ENCODE measurements around the gene MED13.

MED13 gene

DNA sequence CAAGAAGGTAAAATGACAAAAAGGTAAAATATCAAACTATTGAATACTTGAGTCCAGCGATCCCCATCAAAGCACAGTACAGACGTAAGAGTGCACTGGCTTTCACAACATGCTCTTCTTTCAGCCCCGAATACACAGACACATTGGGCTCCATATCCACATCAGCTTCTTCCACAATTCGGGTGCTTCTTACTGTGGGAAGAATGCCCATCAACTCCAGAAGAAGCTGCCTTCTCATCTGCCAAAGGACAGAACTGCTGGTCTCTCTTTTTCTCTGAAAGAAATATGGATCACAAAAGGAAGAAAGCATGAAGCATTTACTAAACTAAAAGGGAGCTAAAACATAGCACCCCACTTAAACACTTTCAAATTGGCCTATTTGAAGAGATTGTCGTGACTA, 157.7 kb downstream of the MED13 start:
- TF ChIP-seq, protein P1, sequence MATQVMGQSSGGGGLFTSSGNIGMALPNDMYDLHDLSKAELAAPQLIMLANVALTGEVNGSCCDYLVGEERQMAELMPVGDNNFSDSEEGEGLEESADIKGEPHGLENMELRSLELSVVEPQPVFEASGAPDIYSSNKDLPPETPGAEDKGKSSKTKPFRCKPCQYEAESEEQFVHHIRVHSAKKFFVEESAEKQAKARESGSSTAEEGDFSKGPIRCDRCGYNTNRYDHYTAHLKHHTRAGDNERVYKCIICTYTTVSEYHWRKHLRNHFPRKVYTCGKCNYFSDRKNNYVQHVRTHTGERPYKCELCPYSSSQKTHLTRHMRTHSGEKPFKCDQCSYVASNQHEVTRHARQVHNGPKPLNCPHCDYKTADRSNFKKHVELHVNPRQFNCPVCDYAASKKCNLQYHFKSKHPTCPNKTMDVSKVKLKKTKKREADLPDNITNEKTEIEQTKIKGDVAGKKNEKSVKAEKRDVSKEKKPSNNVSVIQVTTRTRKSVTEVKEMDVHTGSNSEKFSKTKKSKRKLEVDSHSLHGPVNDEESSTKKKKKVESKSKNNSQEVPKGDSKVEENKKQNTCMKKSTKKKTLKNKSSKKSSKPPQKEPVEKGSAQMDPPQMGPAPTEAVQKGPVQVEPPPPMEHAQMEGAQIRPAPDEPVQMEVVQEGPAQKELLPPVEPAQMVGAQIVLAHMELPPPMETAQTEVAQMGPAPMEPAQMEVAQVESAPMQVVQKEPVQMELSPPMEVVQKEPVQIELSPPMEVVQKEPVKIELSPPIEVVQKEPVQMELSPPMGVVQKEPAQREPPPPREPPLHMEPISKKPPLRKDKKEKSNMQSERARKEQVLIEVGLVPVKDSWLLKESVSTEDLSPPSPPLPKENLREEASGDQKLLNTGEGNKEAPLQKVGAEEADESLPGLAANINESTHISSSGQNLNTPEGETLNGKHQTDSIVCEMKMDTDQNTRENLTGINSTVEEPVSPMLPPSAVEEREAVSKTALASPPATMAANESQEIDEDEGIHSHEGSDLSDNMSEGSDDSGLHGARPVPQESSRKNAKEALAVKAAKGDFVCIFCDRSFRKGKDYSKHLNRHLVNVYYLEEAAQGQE (IDR thresholded peaks at IDR 0.05; ENCODE audit: insufficient replicate concordance, low read depth): no peak
- TF ChIP-seq, protein P2, sequence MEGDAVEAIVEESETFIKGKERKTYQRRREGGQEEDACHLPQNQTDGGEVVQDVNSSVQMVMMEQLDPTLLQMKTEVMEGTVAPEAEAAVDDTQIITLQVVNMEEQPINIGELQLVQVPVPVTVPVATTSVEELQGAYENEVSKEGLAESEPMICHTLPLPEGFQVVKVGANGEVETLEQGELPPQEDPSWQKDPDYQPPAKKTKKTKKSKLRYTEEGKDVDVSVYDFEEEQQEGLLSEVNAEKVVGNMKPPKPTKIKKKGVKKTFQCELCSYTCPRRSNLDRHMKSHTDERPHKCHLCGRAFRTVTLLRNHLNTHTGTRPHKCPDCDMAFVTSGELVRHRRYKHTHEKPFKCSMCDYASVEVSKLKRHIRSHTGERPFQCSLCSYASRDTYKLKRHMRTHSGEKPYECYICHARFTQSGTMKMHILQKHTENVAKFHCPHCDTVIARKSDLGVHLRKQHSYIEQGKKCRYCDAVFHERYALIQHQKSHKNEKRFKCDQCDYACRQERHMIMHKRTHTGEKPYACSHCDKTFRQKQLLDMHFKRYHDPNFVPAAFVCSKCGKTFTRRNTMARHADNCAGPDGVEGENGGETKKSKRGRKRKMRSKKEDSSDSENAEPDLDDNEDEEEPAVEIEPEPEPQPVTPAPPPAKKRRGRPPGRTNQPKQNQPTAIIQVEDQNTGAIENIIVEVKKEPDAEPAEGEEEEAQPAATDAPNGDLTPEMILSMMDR (IDR thresholded peaks at IDR 0.05; ENCODE audit: insufficient read depth, low read length): no peak
- TF ChIP-seq GABPA (IDR thresholded peaks at IDR 0.05; ENCODE audit: low read depth) (no peak), POLR2AphosphoS5 (IDR thresholded peaks at IDR 0.05; ENCODE audit: low read depth) (no peak), SPI1 (IDR thresholded peaks at IDR 0.05; ENCODE audit: borderline replicate concordance, low read depth) (no peak)
- no peak for DNase-seq (ENCODE audit: low read depth in 1 of 2, low spot score in 1 of 2)

DNA sequence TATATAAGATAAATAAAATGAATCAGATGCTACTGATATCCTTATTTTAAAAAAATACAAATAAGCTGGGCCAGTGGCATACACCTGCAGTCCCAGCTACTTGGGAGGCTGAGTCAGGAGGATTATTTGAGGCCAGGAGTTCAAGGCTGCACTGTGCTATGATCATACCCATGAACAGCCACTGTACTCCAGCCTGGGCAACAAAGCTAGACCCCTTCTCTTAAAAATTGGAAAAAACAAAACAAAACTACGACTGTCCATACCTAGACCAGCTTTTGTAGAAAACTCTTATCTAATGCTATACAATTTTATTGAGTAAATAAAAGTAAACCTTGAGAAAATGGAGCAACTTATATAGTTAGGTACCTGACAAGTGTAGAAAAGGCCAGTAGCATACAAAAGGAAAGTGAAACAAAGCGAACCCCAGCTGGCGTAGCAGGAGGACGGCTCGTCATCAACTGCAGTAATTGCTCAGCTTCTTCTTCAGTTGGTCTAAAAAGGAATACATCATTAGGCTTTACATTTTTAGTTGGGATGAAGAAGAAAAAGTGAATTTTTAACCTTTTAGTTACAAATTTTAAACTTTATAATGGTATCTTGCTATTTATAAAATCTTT, 160.9 kb downstream of the MED13 start:
- H3K27ac ChIP-seq (replicated peaks): no peak overlapping the region
- TF ChIP-seq, protein P1 (IDR thresholded peaks at IDR 0.05; ENCODE audit: insufficient replicate concordance, low read depth): no peak
- TF ChIP-seq, protein P2 (IDR thresholded peaks at IDR 0.05; ENCODE audit: insufficient read depth, low read length): no peak
- TF ChIP-seq GABPA (IDR thresholded peaks at IDR 0.05; ENCODE audit: low read depth) (no peak), SPI1 (IDR thresholded peaks at IDR 0.05; ENCODE audit: borderline replicate concordance, low read depth) (no peak), POLR2AphosphoS5 (IDR thresholded peaks at IDR 0.05; ENCODE audit: low read depth) (no peak)
- H3K27me3 ChIP-seq (ENCODE audit: insufficient read depth, poor library complexity, severe bottlenecking): no peaks in the 10 kb centered on the region
- no peak for DNase-seq (ENCODE audit: low read depth in 1 of 2, low spot score in 1 of 2)
- no peak overlapping the region for H3K4me3 ChIP-seq (replicated peaks; ENCODE audit: insufficient read depth, low read length)

More for the DNA sequence above, 157.7 kb downstream of the MED13 start:
- H3K4me3 ChIP-seq (replicated peaks; ENCODE audit: insufficient read depth, low read length): no peak overlapping the region
- no peaks in the 10 kb centered on the region for H3K27me3 ChIP-seq (ENCODE audit: insufficient read depth, poor library complexity, severe bottlenecking)
- no peak overlapping the region for H3K27ac ChIP-seq (replicated peaks)

DNA sequence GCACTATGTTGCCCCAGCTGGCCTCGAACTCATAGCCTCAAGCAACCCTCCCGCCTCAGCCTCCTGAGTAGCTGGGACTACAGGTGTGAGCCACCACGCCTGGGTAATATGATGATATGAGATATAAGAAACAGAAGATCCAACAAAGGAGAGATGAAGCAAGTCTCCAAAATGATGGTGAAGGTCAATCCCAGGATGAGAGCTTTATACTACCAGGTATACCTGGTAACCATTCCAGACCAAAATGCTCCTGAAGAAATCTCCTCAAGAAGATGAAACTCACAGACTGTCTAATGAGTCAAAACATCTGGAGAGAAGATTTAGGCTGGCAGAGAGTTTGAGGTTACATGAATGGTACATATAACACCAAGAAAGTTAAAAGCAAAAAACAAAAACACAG, 161.8 kb downstream of the MED13 start:
- no peaks in the 10 kb centered on the region for H3K27me3 ChIP-seq (ENCODE audit: insufficient read depth, poor library complexity, severe bottlenecking)
- H3K27ac ChIP-seq (replicated peaks): no peak overlapping the region
- TF ChIP-seq, protein P1 (IDR thresholded peaks at IDR 0.05; ENCODE audit: insufficient replicate concordance, low read depth): no peak
- TF ChIP-seq POLR2AphosphoS5 (IDR thresholded peaks at IDR 0.05; ENCODE audit: low read depth) (no peak), SPI1 (IDR thresholded peaks at IDR 0.05; ENCODE audit: borderline replicate concordance, low read depth) (no peak), GABPA (IDR thresholded peaks at IDR 0.05; ENCODE audit: low read depth) (no peak)
- TF ChIP-seq, protein P2 (IDR thresholded peaks at IDR 0.05; ENCODE audit: insufficient read depth, low read length): no peak
- H3K4me3 ChIP-seq (replicated peaks; ENCODE audit: insufficient read depth, low read length): no peak overlapping the region
- DNase-seq (ENCODE audit: low read depth in 1 of 2, low spot score in 1 of 2): no peak

Data from HL-60 (cell line).